Measurements from ENCODE around the gene EVX2.

Gene EVX2

DNA sequence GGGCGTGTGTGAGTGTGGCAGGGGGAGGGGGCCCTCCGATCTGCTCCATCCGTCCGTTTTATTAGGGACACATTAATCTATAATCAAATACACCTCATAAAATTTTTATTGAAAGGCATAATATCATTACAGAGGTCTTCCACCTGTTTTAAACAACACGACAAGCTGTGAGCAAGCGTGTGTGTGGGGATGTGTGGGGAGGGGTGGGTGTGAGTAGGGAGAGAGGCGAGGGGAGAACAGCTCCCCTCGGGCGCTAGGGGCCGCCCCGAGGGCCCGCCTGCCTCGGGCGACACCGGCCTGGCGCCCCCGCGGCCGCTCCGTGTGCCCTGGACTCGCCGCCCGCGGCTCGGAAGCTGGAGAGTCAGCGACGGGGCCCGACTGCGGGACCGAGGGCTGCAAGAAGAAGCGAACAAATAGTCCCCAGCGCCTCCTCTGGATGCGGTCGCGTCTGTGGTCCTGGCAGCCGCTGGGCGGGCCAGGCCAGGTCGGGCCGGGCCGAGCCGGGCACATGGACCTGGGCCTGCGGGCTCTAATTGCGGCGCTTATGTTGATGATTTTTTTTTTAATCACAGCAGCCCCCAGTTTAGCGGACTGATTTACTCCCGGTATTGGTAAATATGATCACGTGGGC, 38.4 kb upstream of the EVX2 start:
- DNase-seq: no peak

DNA sequence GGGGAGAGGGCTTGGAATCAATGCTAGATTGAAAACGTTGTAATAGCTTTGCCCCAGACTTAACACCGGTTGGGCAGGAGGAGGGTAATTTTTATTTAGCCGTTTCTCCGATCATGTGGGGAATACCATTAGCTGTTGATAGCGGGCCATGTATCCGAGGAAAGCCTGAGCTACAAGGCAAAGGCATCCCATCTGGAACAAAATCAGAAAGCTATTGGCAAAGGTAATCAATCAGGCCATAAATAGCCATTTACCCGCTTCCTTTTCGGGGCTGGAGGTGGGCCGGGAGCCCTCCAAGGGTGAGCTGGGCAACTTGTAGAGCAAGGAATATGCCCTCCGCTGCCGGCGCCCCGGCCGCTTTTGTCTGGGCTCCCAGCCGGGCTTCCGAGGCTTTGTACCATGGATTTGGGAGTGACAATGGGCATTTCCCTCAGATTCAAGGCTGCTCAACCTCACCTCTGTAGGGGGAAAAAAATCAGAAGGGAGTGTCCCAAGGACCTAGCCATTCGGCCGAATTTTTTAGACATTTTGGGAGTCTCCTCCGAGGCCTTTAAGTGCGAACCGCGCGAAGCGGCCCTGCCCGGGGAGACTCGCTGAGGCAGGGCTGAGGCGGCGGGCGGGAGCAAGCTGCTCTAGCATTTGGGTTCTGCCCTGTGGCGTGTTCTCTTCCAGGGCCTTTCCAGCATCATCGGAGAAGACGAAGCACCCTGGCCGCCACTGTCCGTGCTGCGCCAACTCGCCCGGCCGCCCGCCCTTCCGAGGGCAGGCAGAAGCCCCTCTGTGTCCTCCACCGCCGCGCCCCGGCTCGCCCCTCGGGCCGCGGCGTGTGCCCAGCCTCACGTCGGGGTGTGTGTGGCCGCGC, 37.7 kb upstream of the EVX2 start:
- DNase-seq: no peak

DNA sequence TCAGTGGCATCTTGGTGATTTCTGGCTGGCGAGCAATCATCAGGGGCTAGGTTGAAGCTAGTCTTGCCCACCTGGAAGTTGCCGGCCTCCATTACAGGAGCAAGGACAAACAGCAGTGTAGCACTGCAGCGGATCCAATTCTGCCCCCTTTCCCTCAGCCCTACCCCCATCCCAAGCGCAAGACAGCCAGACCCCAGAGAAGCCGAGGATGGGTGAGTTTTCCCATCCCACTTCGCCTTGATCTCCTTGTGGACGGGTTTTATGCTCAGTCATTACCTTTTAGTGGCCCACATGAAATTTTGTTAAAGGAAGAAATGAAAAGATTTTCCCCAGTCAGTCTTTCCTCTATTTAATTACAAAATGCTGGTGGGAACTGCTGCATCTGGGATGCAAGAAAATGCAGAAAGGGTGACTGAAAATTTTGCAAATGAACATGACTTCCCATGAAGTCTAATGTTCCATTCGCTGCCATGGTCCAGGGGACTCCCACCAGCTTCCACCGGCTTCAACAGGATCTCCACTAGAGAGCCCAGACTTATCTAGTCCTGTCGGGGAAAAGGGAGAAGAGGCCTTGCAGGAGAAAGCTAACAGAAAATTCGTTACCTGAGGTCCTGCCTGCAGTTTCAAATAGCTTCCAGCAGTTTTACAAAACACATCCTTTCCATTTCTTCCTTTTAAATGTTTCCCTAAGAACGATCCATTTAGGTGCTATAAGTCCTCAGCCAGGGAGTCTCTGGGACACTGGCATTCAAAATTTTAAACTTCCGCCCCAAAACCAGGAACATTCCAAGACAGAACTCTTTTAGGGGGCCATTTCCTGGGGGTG, 36.8 kb upstream of the EVX2 start:
- DNase-seq: no peak

- no peak for DNase-seq
Measured at GRCh38 chr2:176118601-176119339, 35.0 kb upstream of the EVX2 start.

DNA sequence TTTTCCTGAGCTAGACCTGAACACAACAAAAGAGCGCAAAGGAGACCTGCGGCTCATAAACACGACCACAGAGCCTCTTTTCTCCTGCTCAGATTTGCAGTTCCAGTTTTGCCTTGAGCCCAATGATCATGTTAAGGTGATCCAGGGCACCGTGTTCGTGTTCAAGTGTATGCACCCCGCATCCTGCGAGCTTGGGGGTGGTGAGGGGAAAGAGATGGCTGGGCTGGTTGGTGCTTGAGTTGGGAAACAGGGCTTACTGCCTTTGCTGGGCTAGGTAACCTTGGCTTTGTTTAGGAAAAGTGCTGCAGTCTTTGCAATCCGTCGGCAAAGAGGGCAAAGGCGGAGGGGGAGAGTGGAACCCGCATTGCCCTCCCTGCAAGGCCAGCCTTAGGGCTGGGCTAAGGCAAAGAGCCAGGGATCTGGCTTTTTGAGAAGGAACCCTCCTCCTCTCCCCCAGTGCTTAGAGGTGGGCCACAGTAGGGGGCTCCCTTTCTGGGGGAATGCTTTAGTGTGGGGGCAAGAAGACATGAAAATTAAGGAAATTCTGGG, 34.1 kb upstream of the EVX2 start:
- no peak for DNase-seq

DNA sequence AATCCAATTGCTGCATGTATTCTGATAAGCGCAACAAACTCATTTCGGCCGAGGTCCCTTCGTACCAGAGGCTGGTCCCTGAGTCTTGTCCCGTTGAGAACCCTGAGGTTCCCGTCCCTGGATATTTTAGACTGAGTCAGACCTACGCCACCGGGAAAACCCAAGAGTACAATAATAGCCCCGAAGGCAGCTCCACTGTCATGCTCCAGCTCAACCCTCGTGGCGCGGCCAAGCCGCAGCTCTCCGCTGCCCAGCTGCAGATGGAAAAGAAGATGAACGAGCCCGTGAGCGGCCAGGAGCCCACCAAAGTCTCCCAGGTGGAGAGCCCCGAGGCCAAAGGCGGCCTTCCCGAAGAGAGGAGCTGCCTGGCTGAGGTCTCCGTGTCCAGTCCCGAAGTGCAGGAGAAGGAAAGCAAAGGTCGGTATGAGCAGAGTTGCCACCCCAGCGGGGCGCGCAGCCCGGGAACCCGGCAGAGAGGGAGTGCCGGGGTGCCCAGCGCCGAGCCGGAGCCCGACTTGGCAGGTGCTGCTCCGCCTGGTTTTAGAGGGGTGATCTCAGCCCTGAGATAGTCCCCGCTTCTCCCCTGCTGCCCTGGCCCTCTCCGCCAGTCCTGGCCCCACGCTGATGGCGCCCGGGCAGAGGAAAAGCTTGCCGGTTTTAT, 33.5 kb upstream of the EVX2 start:
- no peak for DNase-seq

DNA sequence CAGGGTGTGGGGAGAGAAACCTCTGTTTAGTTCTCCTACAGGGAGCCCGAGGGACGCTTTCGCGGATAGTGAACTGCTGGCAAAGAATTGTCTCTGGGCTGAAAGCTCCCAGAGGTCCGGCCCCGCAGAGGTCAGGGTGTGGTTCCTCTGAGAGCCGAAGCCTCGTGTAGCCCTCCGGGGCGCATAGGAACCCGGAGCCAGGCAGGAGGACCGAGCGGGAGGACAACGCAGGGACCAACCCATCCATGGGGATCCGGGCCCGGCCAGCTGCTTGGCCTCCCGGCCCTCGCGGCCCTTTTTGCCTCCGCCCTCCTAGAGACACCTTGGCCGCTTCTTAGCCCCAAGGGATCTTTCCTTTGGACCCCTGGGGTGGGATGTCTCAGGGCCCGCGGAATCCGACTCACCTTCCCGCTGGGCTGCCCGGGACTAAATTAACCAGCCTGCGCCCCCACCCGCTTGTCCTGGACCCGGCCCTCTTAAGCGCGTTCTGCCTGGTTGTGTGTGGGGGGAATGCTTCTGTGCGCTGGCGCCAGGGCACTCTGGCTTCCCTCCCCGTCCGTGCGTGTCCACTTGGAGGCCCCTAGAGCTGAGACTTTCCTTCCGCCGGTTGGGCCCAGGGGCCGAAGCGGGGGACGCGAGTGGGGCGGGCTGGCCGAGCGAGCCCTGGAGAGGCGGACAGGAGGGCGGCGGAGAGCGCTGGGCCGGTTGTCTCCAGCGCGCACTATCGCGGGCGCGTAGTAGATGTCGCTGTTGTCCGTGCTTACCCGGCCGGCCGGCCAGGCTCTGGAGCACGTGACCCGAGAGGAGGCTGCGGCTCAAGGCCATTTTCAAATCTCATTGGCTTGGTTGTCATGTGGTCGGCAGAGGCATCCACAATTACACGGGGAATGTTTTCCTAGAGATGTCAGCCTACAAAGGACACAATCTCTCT, 32.4 kb upstream of the EVX2 start, which contains the start of gene HOXD10:
HOXD10 (plus strand) TSS at position 896 of the 931 bp plus-strand sequence. CDS start 56 bp downstream, outside the sequence.
- DNase-seq: no peak

DNA sequence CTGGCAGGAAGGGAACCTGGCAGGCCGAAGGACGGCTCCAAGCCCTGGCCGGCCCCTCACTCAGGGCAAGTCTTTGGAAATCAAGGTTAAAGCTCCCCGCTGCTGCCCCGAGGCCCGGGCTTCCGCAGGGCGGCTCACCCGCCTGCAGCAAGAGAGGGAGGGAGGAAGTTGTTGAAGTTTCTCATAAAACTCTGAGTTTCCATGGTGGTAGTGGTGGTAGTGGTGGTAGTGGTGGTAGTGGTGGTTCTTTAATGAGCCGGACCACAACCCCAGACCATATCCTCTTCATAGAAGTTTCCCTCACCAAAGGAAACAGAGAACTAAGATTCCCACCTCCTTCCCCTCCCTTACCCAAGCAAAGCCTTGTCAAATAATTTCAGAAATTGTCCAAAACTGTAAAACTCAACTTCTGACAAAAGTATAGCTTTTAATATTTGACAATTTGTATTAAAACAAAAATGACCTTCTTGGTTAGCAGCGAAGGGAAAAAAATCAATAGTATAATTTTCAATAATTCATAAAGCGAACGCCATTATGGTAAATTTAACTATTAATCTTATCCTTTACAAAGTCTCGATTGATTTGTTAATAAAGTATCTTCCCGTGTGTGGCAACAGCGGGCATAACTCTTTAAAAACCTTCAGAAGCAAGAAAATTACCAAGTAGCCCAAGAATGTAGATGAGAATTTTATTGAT, 31.3 kb upstream of the EVX2 start:
- DNase-seq: no peak

DNA sequence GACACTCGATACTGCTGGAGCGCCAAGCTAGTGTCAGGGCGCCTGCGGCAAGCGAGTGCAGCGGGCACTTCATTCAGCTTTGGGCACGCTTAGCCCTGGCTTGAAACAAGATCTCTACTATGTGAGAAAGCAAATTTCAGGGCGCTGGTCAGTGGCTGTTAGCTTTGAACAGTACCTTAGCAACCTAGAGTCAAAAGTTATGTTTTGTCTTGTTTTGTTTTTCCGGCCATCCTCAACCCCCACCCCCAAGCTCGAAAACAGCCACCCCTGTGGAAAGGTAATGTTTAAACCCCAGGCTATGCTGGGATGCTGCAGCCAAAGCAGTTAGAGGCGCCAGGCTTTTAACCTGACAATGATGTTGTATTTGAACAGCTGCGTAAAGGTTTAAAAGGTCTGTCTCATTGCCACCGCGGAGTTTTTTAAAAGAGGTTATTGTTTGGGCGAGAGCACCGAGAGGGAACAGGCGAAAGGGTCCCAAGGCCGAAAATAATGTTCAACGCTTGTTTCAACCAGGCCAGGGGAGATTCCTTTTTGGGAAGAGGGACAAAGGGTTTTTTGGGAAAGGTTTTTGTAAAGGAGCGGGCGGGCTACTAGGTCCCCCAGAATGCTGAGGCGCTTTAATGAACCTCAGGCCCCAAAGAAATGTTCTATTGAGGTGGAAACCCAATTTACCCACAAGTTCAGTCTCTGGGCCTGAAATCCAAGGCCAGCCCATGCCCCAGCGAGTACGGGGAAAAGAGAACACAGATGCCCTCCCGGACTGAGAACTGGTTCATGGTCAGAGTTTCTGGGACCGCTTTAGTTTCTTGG, 30.6 kb upstream of the EVX2 start:
- DNase-seq: no peak

DNA sequence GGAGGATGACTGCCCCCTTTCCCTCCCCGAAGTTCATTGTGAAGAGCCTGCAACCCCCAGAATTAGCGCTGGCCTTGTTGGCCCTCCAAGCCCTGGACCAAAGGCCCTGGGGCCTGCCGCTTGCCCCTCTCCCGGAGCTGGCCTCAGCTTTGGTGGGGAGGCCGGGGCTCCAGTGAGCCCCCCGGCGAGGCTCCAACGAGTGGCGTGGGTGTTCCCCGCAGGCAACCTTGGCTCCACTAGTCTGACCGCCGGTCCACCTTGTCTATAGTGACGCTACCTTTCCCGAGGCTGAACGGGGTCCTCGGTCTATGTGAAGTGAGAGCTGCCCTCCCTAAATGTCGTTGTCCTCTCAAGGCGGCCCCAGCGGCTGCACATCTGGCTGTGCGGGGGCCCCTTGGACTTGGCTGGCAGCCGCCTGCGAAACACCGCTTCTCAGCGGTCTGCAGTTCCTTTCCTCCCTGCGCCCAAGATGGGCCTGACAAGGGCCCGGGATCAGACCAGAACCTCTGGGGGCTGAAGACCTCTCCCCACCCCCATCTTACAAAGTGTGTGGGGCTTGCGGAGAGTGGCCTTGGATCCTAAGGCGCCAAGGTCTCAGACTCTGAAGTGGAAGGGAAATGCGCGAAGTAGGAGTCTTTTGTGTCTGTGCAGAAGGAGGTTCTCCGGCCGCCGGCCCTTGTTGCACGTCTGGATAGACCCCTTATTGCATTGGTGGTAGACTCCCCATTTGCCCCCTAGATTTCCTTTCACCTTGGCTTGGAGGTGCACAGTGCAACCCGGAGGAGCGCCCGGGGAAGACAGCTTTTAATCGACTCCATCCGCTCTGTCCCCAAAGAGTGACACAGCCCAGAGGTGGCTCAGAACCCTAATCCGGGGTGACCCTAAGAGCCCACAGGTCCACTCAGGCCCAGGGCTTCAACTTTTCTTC, 28.9 kb upstream of the EVX2 start:
- DNase-seq: no peak

DNA sequence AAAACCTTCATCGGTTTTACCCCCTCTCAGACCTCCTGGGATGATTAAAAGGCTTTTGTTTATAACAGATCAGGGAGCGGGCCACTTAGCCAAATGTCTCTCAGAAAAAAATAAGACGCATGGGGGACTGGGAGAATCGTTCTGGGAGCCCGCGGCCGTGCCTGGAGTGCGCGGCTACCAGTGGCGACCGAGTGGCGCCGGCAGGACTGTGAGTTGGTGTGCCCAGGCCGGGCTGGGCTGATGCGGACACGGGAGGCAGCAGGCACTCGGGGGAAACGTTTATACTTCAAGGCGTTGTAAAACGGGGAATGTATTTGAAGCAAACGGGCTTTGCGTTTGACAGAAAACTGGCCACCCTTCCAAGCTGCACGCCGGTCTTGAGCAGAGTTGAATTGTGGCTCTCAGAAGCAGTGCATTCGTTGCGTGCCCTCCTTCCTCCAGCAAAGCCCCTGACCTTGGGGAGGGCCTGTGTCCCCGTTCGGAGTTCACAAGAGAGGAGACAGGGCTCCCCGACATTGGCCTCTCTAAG, 28.1 kb upstream of the EVX2 start:
- DNase-seq: no peak

DNA sequence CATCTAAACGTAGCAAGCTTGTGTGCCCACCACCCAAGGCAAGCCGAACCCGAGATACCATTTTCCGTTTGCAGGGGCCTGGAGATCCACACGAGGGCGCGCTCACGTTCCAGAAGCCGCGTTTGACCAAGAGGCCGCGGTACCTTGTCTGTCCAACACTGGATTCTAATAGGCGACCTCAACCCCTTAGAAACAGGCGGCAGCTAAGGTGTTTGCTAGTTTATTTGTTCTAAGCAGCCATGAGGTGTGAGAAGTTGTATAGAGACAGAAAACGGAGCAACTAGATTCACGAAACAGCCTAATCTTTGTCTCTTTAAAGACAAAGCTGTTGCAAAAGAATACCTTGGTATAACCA, 27.5 kb upstream of the EVX2 start:
- DNase-seq: peak in 1 of 2 donors; percentile 22

GRCh38 chr2:176110415-176111308, 26.9 kb upstream of the EVX2 start:
- DNase-seq: no peak

GRCh38 chr2:176109946-176110345, 26.2 kb upstream of the EVX2 start:
- no peak for DNase-seq

- DNase-seq: no peak
Measured at GRCh38 chr2:176109192-176109901, 25.6 kb upstream of the EVX2 start.

GRCh38 chr2:176107731-176108181, 24.0 kb upstream of the EVX2 start:
- no peak for DNase-seq
